CD4-positive, alpha-beta T cell treated with Interleukin-15 for 1 hour (primary cell): Measurements from ENCODE around the gene SMIM14.
A peak's percentile ranks its signal among the peaks of the same experiment; 100 is the strongest.
"Not testable (repeated sequence)": the region's sequence is repeated elsewhere in the genome, so short reads cannot be mapped to it uniquely, and the experiment has no call there.

Experiments
- DNase-seq: peaks from one replicate; pipeline ENCODE4 v3.0.0-alpha.2; 2020

The SMIM14 gene

GRCh38 chr4:39642885-39643552 is 4.4 kb upstream of the SMIM14 start:
- DNase-seq: no peak

- DNase-seq: no peak
These were observed 2.8 kb upstream of the SMIM14 start for GRCh38 chr4:39641451-39641850.

- DNase-seq: no peak
These were observed 895 bp downstream of the SMIM14 start for GRCh38 chr4:39637586-39638353.

- no peak for DNase-seq
These were observed 1.5 kb downstream of the SMIM14 start for GRCh38 chr4:39637221-39637585.

GRCh38 chr4:39636531-39637184 is 2.0 kb downstream of the SMIM14 start:
- DNase-seq: no peak

- DNase-seq: no peak
These were observed 3.6 kb downstream of the SMIM14 start for GRCh38 chr4:39635023-39635422.

GRCh38 chr4:39631700-39632079 is 7.0 kb downstream of the SMIM14 start:
- DNase-seq: no peak

- no peak for DNase-seq
These were observed 11.3 kb downstream of the SMIM14 start for GRCh38 chr4:39627413-39627812.

- no peak for DNase-seq
These were observed 11.8 kb downstream of the SMIM14 start for GRCh38 chr4:39626913-39627312.

GRCh38 chr4:39626261-39626660 is 12.4 kb downstream of the SMIM14 start:
- peak; percentile 43 for DNase-seq

GRCh38 chr4:39621582-39621981 is 17.1 kb downstream of the SMIM14 start:
- DNase-seq: no peak

- no peak for DNase-seq
These were observed 17.9 kb downstream of the SMIM14 start for GRCh38 chr4:39620551-39621313.

GRCh38 chr4:39617534-39617933 is 21.1 kb downstream of the SMIM14 start:
- no peak for DNase-seq

GRCh38 chr4:39616651-39617050 is 22.0 kb downstream of the SMIM14 start:
- DNase-seq: no peak

GRCh38 chr4:39616112-39616511 is 22.6 kb downstream of the SMIM14 start:
- DNase-seq: not testable (repeated sequence)

GRCh38 chr4:39614487-39615162 is 24.0 kb downstream of the SMIM14 start:
- DNase-seq: no peak

- DNase-seq: no peak
These were observed 25.5 kb downstream of the SMIM14 start for GRCh38 chr4:39613093-39613656.

- DNase-seq: no peak
These were observed 29.2 kb downstream of the SMIM14 start for GRCh38 chr4:39609454-39609931.

- no peak for DNase-seq
These were observed 30.2 kb downstream of the SMIM14 start for GRCh38 chr4:39608451-39608850.

- no peak for DNase-seq
These were observed 31.9 kb downstream of the SMIM14 start for GRCh38 chr4:39606747-39607146.

GRCh38 chr4:39597695-39598381 is 40.8 kb downstream of the SMIM14 start:
- DNase-seq: no peak

- DNase-seq: no peak
These were observed 41.7 kb downstream of the SMIM14 start for GRCh38 chr4:39596971-39597370.
